Activated CD8-positive, alpha-beta memory T cell treated with anti-CD3 and anti-CD28 coated beads, Interleukin-2, amount 10 ng/mL, durations not matched to agents 7 days and 5 days (primary cell): Measurements from ENCODE around the gene IL36A. TPM values are rescaled to one million over a fixed set of nuclear protein-coding genes. Genes with fewer than 3 reads are reported as not detected.

Experiments
- ATAC-seq: fragments of 150-1000 bp; cut with Tn5 transposase; one replicate; pipeline ENCODE4 v1.10.0; 2021; ENCODE audit warnings: moderate library complexity
- CTCF ChIA-PET: fragments of 350-600 bp; sonication (Branson Sonifier 250); formaldehyde crosslinking; loops from one replicate; lab custom pipeline; 2021; ENCODE audit warnings: antibody characterized with exemption; lab: Charles Lee
- DNase-seq: peaks from one replicate; pipeline ENCODE4 v3.0.0-alpha.2; 2020
- H3K27ac Mint-ChIP-seq: one replicate; pipeline ENCODE4 v1.8.0; 2021; ENCODE audit warnings: mild to moderate bottlenecking, mixed read lengths
- H3K27me3 Mint-ChIP-seq: one replicate; pipeline ENCODE4 v1.8.0; 2021; ENCODE audit warnings: mixed read lengths
- H3K36me3 Mint-ChIP-seq: one replicate; pipeline ENCODE4 v1.8.0; 2021; ENCODE audit warnings: mild to moderate bottlenecking, mixed read lengths
- H3K4me1 Mint-ChIP-seq: one replicate; pipeline ENCODE4 v1.8.0; 2021; ENCODE audit warnings: mixed read lengths
- H3K4me3 Mint-ChIP-seq: one replicate; pipeline ENCODE4 v1.8.0; 2021; ENCODE audit warnings: mild to moderate bottlenecking, moderate library complexity, mixed read lengths
- H3K9me3 Mint-ChIP-seq: one replicate; pipeline ENCODE4 v1.8.0; 2022; ENCODE audit warnings: low read depth, mixed read lengths
- total RNA-seq, 2 experiments: library from RNA; stranded (reverse); gene quantifications; one replicate each; pipeline ENCODE4 v1.2.3, GENCODE V29; 2021

Gene IL36A, protein sequence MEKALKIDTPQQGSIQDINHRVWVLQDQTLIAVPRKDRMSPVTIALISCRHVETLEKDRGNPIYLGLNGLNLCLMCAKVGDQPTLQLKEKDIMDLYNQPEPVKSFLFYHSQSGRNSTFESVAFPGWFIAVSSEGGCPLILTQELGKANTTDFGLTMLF
- total RNA-seq = under 1 TPM in 1 of 2 experiments, not detected in 1; 0.42 TPM

DNA sequence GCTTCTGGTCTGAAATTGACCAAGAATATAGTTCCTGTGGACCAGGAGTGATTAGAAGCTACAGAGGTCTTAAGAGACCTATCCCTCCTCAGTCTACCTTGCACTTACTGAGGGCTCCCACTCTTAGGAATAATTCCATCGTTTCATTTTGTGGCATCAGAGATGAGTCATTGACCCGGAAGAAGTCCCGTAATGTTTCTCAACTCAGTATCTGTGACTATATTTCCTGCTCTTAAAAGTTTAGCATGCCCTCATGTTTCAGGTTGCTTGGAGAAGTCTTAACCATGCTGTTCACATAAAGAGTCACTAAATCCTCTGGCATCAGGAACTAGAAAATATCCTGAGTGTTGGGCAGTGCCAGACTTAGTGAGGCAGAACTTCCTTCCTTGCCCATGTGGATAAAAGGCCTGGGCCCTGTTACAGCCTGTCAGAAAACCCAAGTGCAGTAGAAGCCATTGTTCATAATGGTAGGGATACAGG lies at the start of gene IL36A:
Gene IL36A (plus strand): TSS at position 430 of the 480 bp plus-strand sequence. CDS start 413 bp downstream, outside the sequence.
- DNase-seq = no peak
- CTCF ChIA-PET = no interaction called here
- Mint-ChIP-seq H3K27me3 (peaks cover 6% of the 10 kb centered on the region), H3K27ac (no peak within 1 kb of the TSS), H3K9me3 (peaks cover 7% of the 10 kb centered on the region), H3K4me1 (peaks cover 2% of the 10 kb centered on the region), H3K4me3 (no peak within 1 kb of the TSS), H3K36me3 (peaks cover 13% of the 10 kb centered on the region)
- no peak for ATAC-seq

GRCh38 chr2:112957511-112957910 lies 47.7 kb upstream of the IL36A start:
- DNase-seq (no peak), ATAC-seq (no peak)
- Mint-ChIP-seq H3K4me1 (no peaks in the 10 kb centered on the region), H3K4me3 (no peak overlapping the region), H3K27ac (no peak overlapping the region), H3K36me3 (no peaks in the 10 kb centered on the region), H3K9me3 (no peaks in the 10 kb centered on the region), H3K27me3 (peaks cover 14% of the 10 kb centered on the region)
- CTCF ChIA-PET = interaction anchor here (2.0 to 4.3 kb wide), 2 partner anchors 16 to 209 kb away, joined by 12 to 29 read pairs; no protein-coding TSS in a partner anchor

DNA sequence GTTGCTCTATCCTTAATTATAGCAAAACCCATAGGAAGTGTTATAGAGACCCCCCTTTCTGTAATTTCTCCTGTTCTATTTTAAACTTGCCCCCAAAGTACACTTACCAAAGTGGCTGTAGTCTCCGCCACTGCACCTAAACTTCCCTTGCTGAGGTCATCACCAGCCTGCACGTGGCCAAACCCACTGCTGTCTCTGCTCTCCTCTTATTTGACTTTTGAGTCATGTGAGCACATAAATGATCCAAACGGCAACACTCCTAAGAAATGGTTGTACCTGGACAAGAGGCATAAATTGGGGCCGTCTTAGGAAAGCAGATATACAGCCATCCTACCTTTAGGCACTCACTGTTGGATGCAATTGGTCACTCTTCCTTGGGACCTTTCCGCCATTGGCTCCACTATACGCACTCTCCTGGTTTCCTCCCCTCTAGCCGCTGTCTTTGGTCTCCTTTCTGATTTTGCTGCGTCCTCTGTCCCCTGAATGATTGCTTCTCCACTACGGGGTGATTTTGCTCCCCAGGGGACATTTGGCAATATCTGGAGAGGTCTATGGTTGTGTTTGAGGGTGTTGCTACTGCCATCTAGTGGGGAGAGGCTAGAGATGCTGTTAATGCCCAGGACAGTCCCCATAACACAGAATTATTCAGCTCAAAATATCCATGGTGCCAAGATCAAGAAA lies 46.7 kb upstream of the IL36A start:
- Mint-ChIP-seq H3K27ac (no peak overlapping the region), H3K4me3 (no peak overlapping the region), H3K27me3 (peaks cover 12% of the 10 kb centered on the region), H3K4me1 (no peaks in the 10 kb centered on the region), H3K36me3 (no peaks in the 10 kb centered on the region), H3K9me3 (no peaks in the 10 kb centered on the region)
- peak; percentile 58 for DNase-seq
- CTCF ChIA-PET = interaction anchor here (0.5 to 4.3 kb wide), 19 partner anchors 11 to 231 kb away, joined by 3 to 29 read pairs (median 3); partner anchors contain the start of gene IL36G
- ATAC-seq = peak; percentile 77

- Mint-ChIP-seq H3K36me3 (no peaks in the 10 kb centered on the region), H3K4me1 (no peaks in the 10 kb centered on the region), H3K27ac (no peak overlapping the region), H3K27me3 (peaks cover 17% of the 10 kb centered on the region), H3K4me3 (no peak overlapping the region), H3K9me3 (no peaks in the 10 kb centered on the region)
- ATAC-seq = no peak
- no peak for DNase-seq
- CTCF ChIA-PET = interaction anchor here (0.5 to 4.3 kb wide), 21 partner anchors 11 to 232 kb away, joined by 3 to 29 read pairs (median 3); partner anchors contain the start of gene IL36G
Measured at GRCh38 chr2:112959109-112959812, 46.0 kb upstream of the IL36A start.

DNA sequence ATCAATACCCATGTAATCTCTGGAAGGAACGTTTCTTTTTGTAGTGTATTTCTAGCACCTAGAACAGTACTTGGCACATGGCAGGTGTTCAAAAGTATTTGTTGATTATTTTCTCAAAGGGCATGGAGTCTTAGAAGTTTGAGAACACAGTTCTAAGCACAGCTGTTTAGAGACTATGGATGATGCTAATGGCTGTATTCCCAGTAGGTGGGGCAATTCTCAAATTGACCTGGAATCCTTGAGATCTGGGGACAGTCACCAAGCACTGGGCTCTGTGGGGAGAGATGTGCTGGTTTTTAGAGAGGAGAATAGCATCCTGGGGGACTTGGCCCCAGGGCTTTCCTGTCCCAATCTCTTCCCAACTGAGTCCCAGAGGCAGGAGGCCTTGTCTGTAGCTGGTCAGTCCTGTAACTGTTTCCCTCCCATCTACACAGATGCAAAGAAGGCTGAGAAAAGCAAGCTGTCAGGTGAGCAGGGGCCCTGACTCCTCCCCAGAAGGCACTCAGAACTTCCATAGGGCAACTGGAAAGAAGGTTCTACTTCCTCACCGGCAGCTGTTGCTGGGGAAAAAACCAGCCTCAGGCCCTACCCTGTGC lies 44.9 kb upstream of the IL36A start:
- Mint-ChIP-seq H3K4me3 (no peak overlapping the region), H3K36me3 (no peaks in the 10 kb centered on the region), H3K4me1 (no peaks in the 10 kb centered on the region), H3K27me3 (peaks cover 10% of the 10 kb centered on the region), H3K9me3 (no peaks in the 10 kb centered on the region), H3K27ac (no peak overlapping the region)
- CTCF ChIA-PET = interaction anchor here (0.6 to 4.3 kb wide), 7 partner anchors 9 to 183 kb away, joined by 3 to 29 read pairs (median 5); no protein-coding TSS in a partner anchor
- no peak for DNase-seq
- ATAC-seq = no peak

GRCh38 chr2:112962308-112963175 lies 42.7 kb upstream of the IL36A start:
- CTCF ChIA-PET = interaction anchor here (0.8 to 1.4 kb wide), 5 partner anchors 21 to 212 kb away, joined by 3 to 6 read pairs (median 4); no protein-coding TSS in a partner anchor
- Mint-ChIP-seq H3K36me3 (no peaks in the 10 kb centered on the region), H3K4me1 (no peaks in the 10 kb centered on the region), H3K27me3 (peaks cover 15% of the 10 kb centered on the region), H3K9me3 (no peaks in the 10 kb centered on the region), H3K4me3 (no peak overlapping the region), H3K27ac (no peak overlapping the region)
- DNase-seq (no peak), ATAC-seq (no peak)

DNA sequence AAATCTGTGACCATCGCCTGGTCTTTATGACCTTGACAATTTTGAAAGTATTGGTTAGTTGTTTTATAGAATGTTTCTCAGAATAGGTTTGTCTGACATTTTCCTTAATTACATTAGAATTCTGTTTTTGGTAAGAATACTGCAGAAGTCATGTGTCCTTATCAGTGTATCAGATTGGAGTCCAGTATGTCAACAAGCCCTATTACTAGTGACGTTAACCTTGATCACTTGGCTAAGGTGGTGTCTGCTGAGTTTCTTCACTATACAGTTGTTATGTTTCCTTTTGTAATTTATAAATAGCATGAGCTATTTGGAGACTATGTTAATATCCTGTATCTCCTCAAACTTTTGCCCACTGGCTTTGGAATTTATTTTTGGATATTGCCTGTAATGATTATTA lies 38.2 kb upstream of the IL36A start:
- Mint-ChIP-seq H3K36me3 (peaks cover 1% of the 10 kb centered on the region), H3K27me3 (peaks cover 22% of the 10 kb centered on the region), H3K27ac (no peak overlapping the region), H3K4me3 (no peak overlapping the region), H3K4me1 (peaks cover 4% of the 10 kb centered on the region), H3K9me3 (no peaks in the 10 kb centered on the region)
- CTCF ChIA-PET = no interaction called here
- DNase-seq = no peak
- no peak for ATAC-seq

DNA sequence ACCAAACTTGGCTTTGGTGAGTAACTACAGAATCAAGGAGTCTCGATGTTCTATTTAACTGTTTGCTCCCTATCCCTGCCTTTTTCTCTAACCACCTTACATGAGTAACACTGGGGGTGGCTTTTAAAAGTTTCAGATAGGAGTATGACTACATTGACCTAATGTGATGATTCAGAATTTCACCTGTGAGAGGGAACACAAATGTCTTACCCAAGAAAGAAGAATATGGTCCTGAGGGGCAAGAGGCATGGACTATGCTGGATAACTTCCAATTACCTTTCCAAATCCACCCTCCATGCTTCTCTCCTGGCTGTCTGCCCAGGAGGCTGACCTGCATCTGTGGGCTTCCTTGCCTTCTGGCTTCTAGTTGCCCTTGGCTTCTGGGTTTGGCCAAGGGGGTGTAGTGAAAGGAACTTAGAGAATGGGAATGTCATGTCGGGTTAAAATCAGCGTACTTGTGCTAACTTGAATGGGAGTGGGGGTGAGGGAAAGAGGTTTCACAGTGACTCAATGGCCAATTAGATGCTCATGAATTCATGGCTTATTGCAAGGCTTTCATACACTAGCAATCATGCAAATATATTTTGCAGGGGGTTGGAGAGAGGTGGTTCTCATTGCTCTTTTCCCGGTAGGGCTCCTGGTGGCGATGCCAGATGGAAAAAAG lies 32.7 kb upstream of the IL36A start:
- no peak for ATAC-seq
- CTCF ChIA-PET = no interaction called here
- Mint-ChIP-seq H3K27me3 (peaks cover 26% of the 10 kb centered on the region), H3K4me1 (peaks cover 4% of the 10 kb centered on the region), H3K9me3 (no peaks in the 10 kb centered on the region), H3K4me3 (no peak overlapping the region), H3K27ac (no peak overlapping the region), H3K36me3 (peaks cover 1% of the 10 kb centered on the region)
- DNase-seq = no peak

- CTCF ChIA-PET = no interaction called here
- peaks cover 1% of the 10 kb centered on the region for H3K36me3 Mint-ChIP-seq
- H3K4me1 Mint-ChIP-seq = peaks cover 4% of the 10 kb centered on the region
Measured at GRCh38 chr2:112973156-112973555, 32.1 kb upstream of the IL36A start.

DNA sequence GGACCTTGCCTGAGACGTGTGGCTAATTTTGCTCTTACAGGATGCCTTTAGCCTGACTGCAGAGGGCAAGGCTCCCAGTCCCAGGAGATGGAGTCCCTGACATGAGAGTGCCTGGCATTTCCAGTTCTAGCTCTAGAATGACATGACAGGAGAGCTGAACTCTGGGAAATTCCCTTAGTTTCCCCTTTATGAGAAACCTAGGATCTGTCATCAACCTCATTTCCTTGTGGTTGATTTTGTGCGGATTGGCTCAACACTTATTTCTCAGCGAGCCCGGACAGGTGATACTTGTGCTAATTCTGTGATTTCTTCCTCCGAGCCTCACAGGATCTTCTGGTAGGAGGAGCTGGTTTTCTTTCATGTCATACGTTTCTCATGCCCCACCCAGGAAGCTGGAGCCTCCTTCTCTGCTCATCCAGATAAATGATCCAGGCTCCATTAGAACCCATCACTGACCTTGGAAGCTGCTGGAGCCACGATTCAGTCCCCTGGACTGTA lies 27.7 kb upstream of the IL36A start, which contains the start of gene IL36G:
Gene IL36G (plus strand): TSS at position 448 of the 498 bp plus-strand sequence. CDS start 633 bp downstream, outside the sequence.
- Mint-ChIP-seq H3K4me3 (no peak within 1 kb of the TSS), H3K36me3 (no peaks in the 10 kb centered on the region), H3K27me3 (peaks cover 15% of the 10 kb centered on the region), H3K9me3 (no peaks in the 10 kb centered on the region), H3K27ac (no peak within 1 kb of the TSS), H3K4me1 (peaks cover 13% of the 10 kb centered on the region)
- DNase-seq = no peak
- ATAC-seq = no peak
- CTCF ChIA-PET = interaction anchor here (1.1 to 1.3 kb wide), 2 partner anchors 19 to 36 kb away, joined by 3 to 4 read pairs; no protein-coding TSS in a partner anchor

More at GRCh38 chr2:112973156-112973555, 32.1 kb upstream of the IL36A start:
- no peaks in the 10 kb centered on the region for H3K9me3 Mint-ChIP-seq
- H3K4me3 Mint-ChIP-seq = no peak overlapping the region
- DNase-seq (no peak), ATAC-seq (no peak)
- H3K27me3 Mint-ChIP-seq = peaks cover 26% of the 10 kb centered on the region
- H3K27ac Mint-ChIP-seq = no peak overlapping the region

- Mint-ChIP-seq H3K4me3 (no peak overlapping the region), H3K27ac (no peak overlapping the region), H3K9me3 (no peaks in the 10 kb centered on the region), H3K4me1 (peaks cover 18% of the 10 kb centered on the region), H3K27me3 (peaks cover 11% of the 10 kb centered on the region), H3K36me3 (no peaks in the 10 kb centered on the region)
- CTCF ChIA-PET = interaction anchor here (0.7 to 1.2 kb wide), 3 partner anchors 11 to 146 kb away, joined by 3 to 5 read pairs (median 3); no protein-coding TSS in a partner anchor
- DNase-seq (no peak), ATAC-seq (no peak)
Measured at GRCh38 chr2:112979731-112980130, 25.5 kb upstream of the IL36A start.
